H1 (cell line): ENCODE data around the gene PRDX3. TPM values are rescaled to one million over a fixed set of nuclear protein-coding genes. Genes with fewer than 3 reads are reported as not detected.

Source experiments
- CTCF ChIA-PET: fragments of 300-600 bp; sonication (Branson Sonifier 250); formaldehyde crosslinking; loops from one replicate; lab custom pipeline; 2021; ENCODE audit not compliant: partially characterized antibody; lab: Charles Lee
- POLR2A ChIA-PET: fragments of 300-600 bp; sonication (Branson Sonifier 250); formaldehyde crosslinking; loops from one replicate; lab custom pipeline; 2021; ENCODE audit warnings: inconsistent platforms; ENCODE audit not compliant: partially characterized antibody; lab: Charles Lee
- DNase-seq, 2 experiments: peaks; one replicate each; pipeline versions ENCODE4 v3.0.0 to v3.0.0-alpha.2; 2010 to 2022; ENCODE audit warnings: low spot score in 2 of 2, low read depth in 1 of 2, mixed read lengths in 1 of 2
- FAIRE-seq: peaks from 2 replicates; lab custom pipeline; 2011; peaks lifted over from hg19 to GRCh38; lab: Jason Lieb, UNC
- H2AFZ ChIP-seq: 2 replicates; pipeline ENCODE4 v1.8.1; 2012; ENCODE audit warnings: low read length, inconsistent platforms
- H2AK5ac ChIP-seq: 2 replicates; pipeline ENCODE4 v1.6.1; 2013; ENCODE audit warnings: low read depth, low read length
- H2BK120ac ChIP-seq: replicated peaks from 2 replicates; pipeline ENCODE3; 2013; ENCODE audit warnings: low read depth, low read length, inconsistent platforms
- H2BK12ac ChIP-seq: 2 replicates; pipeline ENCODE4 v1.6.1; 2013; ENCODE audit warnings: low read depth, low read length
- H2BK15ac ChIP-seq: 2 replicates; pipeline ENCODE4 v1.6.1; 2013; ENCODE audit warnings: low read length
- H2BK20ac ChIP-seq: 2 replicates; pipeline ENCODE4 v1.6.1; 2013; ENCODE audit warnings: low read length
- H2BK5ac ChIP-seq: 2 replicates; pipeline ENCODE4 v1.6.1; 2013; ENCODE audit warnings: low read depth, low read length
- H3K14ac ChIP-seq: 2 replicates; pipeline ENCODE4 v1.6.1; 2013; ENCODE audit warnings: inconsistent platforms; ENCODE audit not compliant: insufficient read length
- H3K18ac ChIP-seq: 2 replicates; pipeline ENCODE4 v1.6.1; 2013; ENCODE audit warnings: low read length; ENCODE audit errors: extremely low read depth
- H3K23ac ChIP-seq: 2 replicates; pipeline ENCODE4 v1.6.1; 2013; ENCODE audit warnings: inconsistent platforms; ENCODE audit not compliant: insufficient read length
- H3K23me2 ChIP-seq: 2 replicates; pipeline ENCODE4 v1.6.1; 2013; ENCODE audit warnings: low read depth, low read length
- H3K27ac ChIP-seq: 2 replicates; pipeline ENCODE4 v1.6.1; 2011; ENCODE audit warnings: low read depth, low read length, inconsistent platforms
- H3K27me3 ChIP-seq, 4 experiments: replicated peaks in 1 of 4; 1 replicate in 1 of 4; 2 replicates in 3 of 4; pipeline versions ENCODE4 v1.6.1 to v1.8.1; 2011 to 2013; ENCODE audit warnings: low read length in 3 of 4, mild to moderate bottlenecking in 3 of 4, inconsistent platforms in 2 of 4, mixed read lengths in 2 of 4, moderate library complexity in 1 of 4; ENCODE audit not compliant: control insufficient read depth in 3 of 4, insufficient read depth in 3 of 4; ENCODE audit errors: extremely low read depth in 1 of 4
- H3K36me3 ChIP-seq, 4 experiments: 2 replicates each; pipeline versions ENCODE4 v1.6.1 to v1.8.1; 2011 to 2013; ENCODE audit warnings: mild to moderate bottlenecking in 4 of 4, low read length in 3 of 4, moderate library complexity in 2 of 4, control low read depth in 1 of 4, inconsistent platforms in 1 of 4; ENCODE audit not compliant: insufficient read depth in 4 of 4, control insufficient read depth in 2 of 4
- H3K4ac ChIP-seq: replicated peaks from 2 replicates; pipeline ENCODE3; 2013; ENCODE audit warnings: low read length, low read depth, mixed read lengths, inconsistent platforms; ENCODE audit not compliant: insufficient read length
- H3K4me1 ChIP-seq, 4 experiments: replicated peaks in 1 of 4; 1 replicate in 1 of 4; 2 replicates in 3 of 4; pipeline versions ENCODE4 v1.6.1 to v1.8.1; 2011 to 2013; ENCODE audit warnings: low read length in 3 of 4, inconsistent platforms in 2 of 4, mixed read lengths in 1 of 4; ENCODE audit not compliant: insufficient read depth in 4 of 4, control insufficient read depth in 3 of 4
- H3K4me2 ChIP-seq, 2 experiments: 2 replicates each; pipeline versions ENCODE4 v1.6.1 to v1.8.1; 2011 to 2013; ENCODE audit warnings: low read depth in 2 of 2, low read length in 2 of 2, control low read depth in 1 of 2, inconsistent platforms in 1 of 2, mild to moderate bottlenecking in 1 of 2; ENCODE audit not compliant: insufficient read depth in 1 of 2
- H3K4me3 ChIP-seq, 4 experiments: fragments of 200-600, 300-600 bp in 1 of 4; sonication (generic), shearing (Covaris generic), sonication (Bioruptor Twin) in 1 of 4; 2 replicates each; pipeline versions ENCODE4 v1.5.1 to v1.8.1; 2011 to 2016; ENCODE audit warnings: low read length in 4 of 4, low read depth in 3 of 4, control low read depth in 2 of 4, inconsistent platforms in 2 of 4, mild to moderate bottlenecking in 2 of 4, mixed read lengths in 1 of 4, moderate library complexity in 1 of 4; ENCODE audit not compliant: insufficient read depth in 2 of 4; ENCODE audit errors: extremely low read depth in 1 of 4
- H3K56ac ChIP-seq: replicated peaks from 2 replicates; pipeline ENCODE3; 2013; ENCODE audit warnings: low read depth, mild to moderate bottlenecking, mixed read lengths, low read length, inconsistent platforms; ENCODE audit not compliant: insufficient read length
- H3K79me1 ChIP-seq: 2 replicates; pipeline ENCODE4 v1.6.1; 2013; ENCODE audit warnings: low read depth, low read length, control low read depth
- H3K79me2 ChIP-seq, 2 experiments: 2 replicates each; pipeline versions ENCODE4 v1.6.1 to v1.8.1; 2012 to 2013; ENCODE audit warnings: low read length in 2 of 2, mild to moderate bottlenecking in 2 of 2, inconsistent platforms in 1 of 2; ENCODE audit not compliant: insufficient read depth in 2 of 2, control insufficient read depth in 1 of 2
- H3K9ac ChIP-seq, 4 experiments: replicated peaks in 1 of 4; 1 replicate in 1 of 4; 2 replicates in 3 of 4; pipeline versions ENCODE4 v1.6.1 to v1.8.1; 2011 to 2013; ENCODE audit warnings: low read depth in 3 of 4, low read length in 3 of 4, control low read depth in 2 of 4, mild to moderate bottlenecking in 2 of 4, moderate library complexity in 2 of 4, inconsistent platforms in 1 of 4; ENCODE audit errors: extremely low read depth in 1 of 4
- H3K9me3 ChIP-seq, 2 experiments: 2 replicates each; pipeline versions ENCODE4 v1.6.1 to v1.8.1; 2012 to 2013; ENCODE audit warnings: mild to moderate bottlenecking in 2 of 2, moderate library complexity in 2 of 2, control low read depth in 1 of 2, inconsistent platforms in 1 of 2, low read depth in 1 of 2, low read length in 1 of 2, mixed read lengths in 1 of 2; ENCODE audit not compliant: insufficient read depth in 2 of 2
- H4K20me1 ChIP-seq, 2 experiments: replicated peaks in 1 of 2; 2 replicates each; pipeline versions ENCODE3 to v1.8.1; 2011 to 2013; ENCODE audit warnings: inconsistent platforms in 2 of 2, low read length in 2 of 2, mild to moderate bottlenecking in 1 of 2; ENCODE audit not compliant: insufficient read depth in 2 of 2, control insufficient read depth in 1 of 2
- H4K5ac ChIP-seq: 2 replicates; pipeline ENCODE4 v1.6.1; 2013; ENCODE audit warnings: low read length, low read depth, mixed read lengths, inconsistent platforms; ENCODE audit not compliant: insufficient read length
- H4K8ac ChIP-seq: 2 replicates; pipeline ENCODE4 v1.8.0; 2013; ENCODE audit warnings: mild to moderate bottlenecking, moderate library complexity, low read length, inconsistent platforms; ENCODE audit not compliant: insufficient read depth; ENCODE audit errors: extremely low read depth
- H4K91ac ChIP-seq: replicated peaks from 2 replicates; pipeline ENCODE3; 2013; ENCODE audit warnings: low read length, mixed read lengths, inconsistent platforms; ENCODE audit not compliant: insufficient read length
- CHD2 ChIP-seq: IDR thresholded peaks from 2 replicates; pipeline ENCODE4 v1.6.1; 2012; ENCODE audit warnings: low read length, improper control_type of control experiment
- CTBP2 ChIP-seq: IDR thresholded peaks from 2 replicates; pipeline ENCODE4 v1.7.0; 2011; ENCODE audit warnings: borderline replicate concordance, mild to moderate bottlenecking, moderate library complexity, mixed read lengths, low read length; ENCODE audit not compliant: insufficient read depth, insufficient read length
- KDM4A ChIP-seq: IDR thresholded peaks from one replicate; pipeline ENCODE4 v1.7.1; 2012; ENCODE audit warnings: low read depth, mild to moderate bottlenecking, moderate library complexity, low read length, inconsistent platforms; ENCODE audit not compliant: severe bottlenecking
- RXRA ChIP-seq: IDR thresholded peaks from 2 replicates; pipeline ENCODE4 v1.6.1; 2011; ENCODE audit warnings: low read depth, mild to moderate bottlenecking, low read length, moderate library complexity; ENCODE audit not compliant: insufficient read depth
- SRF ChIP-seq: IDR thresholded peaks from 2 replicates; pipeline ENCODE4 v1.6.1; 2011; ENCODE audit warnings: mild to moderate bottlenecking, low read depth, low read length, moderate library complexity
- TCF12 ChIP-seq: IDR thresholded peaks from 2 replicates; pipeline ENCODE4 v1.6.1; 2011; ENCODE audit warnings: low read depth, mild to moderate bottlenecking, low read length
- WGBS, 2 experiments: shearing (Covaris generic) in 1 of 2; methylation state at CpG; one replicate each; pipeline versions ENCODE4 v1.1.6 to v1.1.7; 2013 to 2015; ENCODE audit warnings: low lambda C conversion rate in 2 of 2, mixed read lengths in 2 of 2, inconsistent platforms in 1 of 2, low coverage in 1 of 2, missing lambda C conversion rate in 1 of 2; ENCODE audit not compliant: insufficient replicate concordance in 2 of 2, insufficient coverage in 1 of 2, insufficient read length in 1 of 2; ENCODE audit errors: extremely low coverage in 1 of 2, missing lambda C conversion rate in 1 of 2; 5-methylcytosine and 5-hydroxymethylcytosine counted together
- polyA plus RNA-seq, 7 experiments: library from polyadenylated mRNA; depleted of rRNA in 3 of 7; stranded (reverse) in 5 of 7; unstranded in 2 of 7; fragments of >200 nt in 5 of 7; fragments of 200-250 nt in 2 of 7; gene quantifications; 1 replicate in 5 of 7; 2 replicates in 1 of 7; 4 replicates in 1 of 7; pipeline versions ENCODE4 v1.2.1 to v1.2.3, GENCODE V29; 2011 to 2013; ENCODE audit warnings: missing spikeins in 2 of 7, mixed read lengths in 2 of 7
- total RNA-seq: library from RNA; stranded (reverse); fragmentation: NEBNext Ultra II Directional; extraction: Animal tissue kit (Norgen Biotek cat#: 25700); gene quantifications from 2 replicates; pipeline ENCODE4 v1.2.1, GENCODE V29; 2021

PRDX3 gene
- total and polyA plus RNA-seq, 2 of the 8 experiments (the other 6 are each of a cell fraction or from before 2014, with no cell fraction given), result 201 to 208 TPM

- no peaks in the 10 kb centered on the region for H3K36me3 ChIP-seq
- ChIA-PET CTCF (interaction anchor here (0.7 to 4.3 kb wide), 5 partner anchors 9 to 223 kb away, joined by 3 to 19 read pairs (median 6); partner anchors contain the start of gene GRK5), POLR2A (no interaction called here)
- no peak overlapping the region for H2BK120ac ChIP-seq
- no peak overlapping the region for H3K27ac ChIP-seq
- H3K9ac ChIP-seq, result no peak overlapping the region
- no peak overlapping the region for H4K91ac ChIP-seq
- H4K8ac ChIP-seq, result no peak overlapping the region
- H2BK15ac ChIP-seq, result no peak overlapping the region
- no peak overlapping the region for H2BK12ac ChIP-seq
- no peak overlapping the region for H2AFZ ChIP-seq
- H3K9me3 ChIP-seq, result no peaks in the 10 kb centered on the region
- no peak for DNase-seq
- 86% methylated on average over 4 of the region's 4 CpGs; no CpG with 5 or more reads in 1 of the 2 experiments for whole genome bisulfite sequencing, 2 experiments
- H3K27me3 ChIP-seq, result peaks cover 0 to under 1% (median 0%) of the 10 kb centered on the region in 4 experiments; a peak in 1 of 7 replicates
- no peak overlapping the region for H3K4me2 ChIP-seq
- no peak overlapping the region for H2BK20ac ChIP-seq
- H4K20me1 ChIP-seq, result no peaks in the 10 kb centered on the region
- H4K5ac ChIP-seq, result no peak overlapping the region
- H2BK5ac ChIP-seq, result no peak overlapping the region
- no peak overlapping the region for H3K56ac ChIP-seq
- no peaks in the 10 kb centered on the region for H3K79me2 ChIP-seq
- no peaks in the 10 kb centered on the region for H3K79me1 ChIP-seq
- FAIRE-seq, result no peak
- peaks cover 2 to 24% (median 11%) of the 10 kb centered on the region in 4 experiments; a peak in 6 of 7 replicates for H3K4me1 ChIP-seq
- no peak overlapping the region for H3K4ac ChIP-seq
- H3K14ac ChIP-seq, result no peak overlapping the region
- H3K18ac ChIP-seq, result no peak overlapping the region
- H3K23me2 ChIP-seq, result no peaks in the 10 kb centered on the region
- no peak overlapping the region for H2AK5ac ChIP-seq
- no peak overlapping the region for H3K4me3 ChIP-seq
- TF ChIP-seq KDM4A (no peak), CHD2 (no peak), SRF (no peak), TCF12 (no peak), CTBP2 (no peak), RXRA (no peak)
- no peak overlapping the region for H3K23ac ChIP-seq
Observed at GRCh38 chr10:119221201-119221600, 42.6 kb upstream of the PRDX3 start.
